PFSK-1 (cell line): Measurements from ENCODE around the gene RALGAPA2.

Experiments
- FOXP2 ChIP-seq: optimal IDR thresholded peaks from 2 replicates; pipeline ENCODE3; 2011; ENCODE audit warnings: borderline replicate concordance, control low read depth, inconsistent platforms; ENCODE audit not compliant: insufficient read depth; ENCODE audit errors: extremely low read length, extremely low read depth
- POLR2AphosphoS5 ChIP-seq: IDR thresholded peaks from 2 replicates; pipeline ENCODE4 v1.6.1; 2012; ENCODE audit warnings: low read depth, mild to moderate bottlenecking, control low read depth, low read length, moderate library complexity
- REST ChIP-seq, 2 experiments: IDR thresholded peaks; 2 replicates each; pipeline versions ENCODE4 v1.6.1 to v1.8.0; 2011 to 2012; ENCODE audit warnings: low read depth in 2 of 2, low read length in 2 of 2, control low read depth in 1 of 2, inconsistent platforms in 1 of 2, mild to moderate bottlenecking in 1 of 2, moderate library complexity in 1 of 2; ENCODE audit not compliant: insufficient read depth in 1 of 2
- SIN3A ChIP-seq: IDR thresholded peaks from 2 replicates; pipeline ENCODE4 v1.6.1; 2012; ENCODE audit warnings: mild to moderate bottlenecking, low read length, moderate library complexity, borderline replicate concordance; ENCODE audit not compliant: insufficient read depth
- TAF1 ChIP-seq: IDR thresholded peaks from 2 replicates; pipeline ENCODE4 v1.6.1; 2012; ENCODE audit warnings: low read length, control low read depth, borderline replicate concordance; ENCODE audit not compliant: insufficient read depth

The RALGAPA2 gene

GRCh38 chr20:20695250-20695816, 17.1 kb downstream of the RALGAPA2 start:
- TF ChIP-seq REST (IDR thresholded peaks at IDR 0.05; ENCODE audit: insufficient read depth in 1 of 2, low read depth in 2 of 2, low read length in 2 of 2) = no peak
- no peak for TF ChIP-seq SIN3A
- no peak for TF ChIP-seq TAF1
- TF ChIP-seq FOXP2 = no peak
- no peak for TF ChIP-seq POLR2AphosphoS5

GRCh38 chr20:20694591-20694990, 17.9 kb downstream of the RALGAPA2 start:
- TF ChIP-seq SIN3A (no peak), TAF1 (no peak), REST (IDR thresholded peaks at IDR 0.05; ENCODE audit: insufficient read depth in 1 of 2, low read depth in 2 of 2, low read length in 2 of 2) (no peak), FOXP2 (no peak), POLR2AphosphoS5 (no peak)

- no peak for TF ChIP-seq SIN3A
- no peak for TF ChIP-seq REST (IDR thresholded peaks at IDR 0.05; ENCODE audit: insufficient read depth in 1 of 2, low read depth in 2 of 2, low read length in 2 of 2)
- TF ChIP-seq FOXP2 = no peak
- no peak for TF ChIP-seq POLR2AphosphoS5
- no peak for TF ChIP-seq TAF1
Observed at GRCh38 chr20:20692587-20692986, 19.9 kb downstream of the RALGAPA2 start.

GRCh38 chr20:20691477-20692235, 20.8 kb downstream of the RALGAPA2 start:
- TF ChIP-seq TAF1 (no peak), POLR2AphosphoS5 (no peak), SIN3A (no peak), REST (IDR thresholded peaks at IDR 0.05; ENCODE audit: insufficient read depth in 1 of 2, low read depth in 2 of 2, low read length in 2 of 2) (no peak), FOXP2 (no peak)
